NT2/D1 (cell line): ENCODE results near the gene CDK14.
"Not testable (repeated sequence)": the region's sequence is repeated elsewhere in the genome, so short reads cannot be mapped to it uniquely, and the experiment has no call there.

ENCODE experiments used
- DNase-seq: peaks from one replicate; pipeline ENCODE4 v3.0.0-alpha.2; 2011; ENCODE audit warnings: low read depth, low spot score
- H3K27me3 ChIP-seq: 2 replicates; pipeline ENCODE4 v1.6.0; 2011; ENCODE audit warnings: mild to moderate bottlenecking; ENCODE audit not compliant: insufficient read length, insufficient read depth
- H3K36me3 ChIP-seq: 2 replicates; pipeline ENCODE4 v1.6.1; 2011; ENCODE audit warnings: mild to moderate bottlenecking, low read length, mixed read lengths; ENCODE audit not compliant: insufficient read depth, insufficient read length
- H3K4me1 ChIP-seq: 2 replicates; pipeline ENCODE4 v1.5.1; 2011; ENCODE audit not compliant: insufficient read depth, insufficient read length
- H3K4me3 ChIP-seq: 2 replicates; pipeline ENCODE4 v1.5.1; 2011; ENCODE audit warnings: low read depth; ENCODE audit not compliant: insufficient read length
- H3K9ac ChIP-seq: 2 replicates; pipeline ENCODE4 v1.6.0; 2011; ENCODE audit warnings: low read depth; ENCODE audit not compliant: insufficient read length
- H3K9me3 ChIP-seq: 2 replicates; pipeline ENCODE4 v1.5.1; 2011; ENCODE audit warnings: mild to moderate bottlenecking, low read length; ENCODE audit not compliant: insufficient read depth
- SUZ12 ChIP-seq: IDR thresholded peaks from 2 replicates; pipeline ENCODE4 v1.6.1; 2011; ENCODE audit not compliant: insufficient read length, insufficient read depth; ENCODE audit errors: extremely low read depth
- YY1 ChIP-seq: IDR thresholded peaks from 2 replicates; pipeline ENCODE4 v1.6.1; 2011; ENCODE audit not compliant: insufficient read length, insufficient read depth
- ZNF274 ChIP-seq: IDR thresholded peaks from 2 replicates; pipeline ENCODE4 v1.6.1; 2011; ENCODE audit warnings: mild to moderate bottlenecking, low read depth, low read length

The CDK14 gene

DNA sequence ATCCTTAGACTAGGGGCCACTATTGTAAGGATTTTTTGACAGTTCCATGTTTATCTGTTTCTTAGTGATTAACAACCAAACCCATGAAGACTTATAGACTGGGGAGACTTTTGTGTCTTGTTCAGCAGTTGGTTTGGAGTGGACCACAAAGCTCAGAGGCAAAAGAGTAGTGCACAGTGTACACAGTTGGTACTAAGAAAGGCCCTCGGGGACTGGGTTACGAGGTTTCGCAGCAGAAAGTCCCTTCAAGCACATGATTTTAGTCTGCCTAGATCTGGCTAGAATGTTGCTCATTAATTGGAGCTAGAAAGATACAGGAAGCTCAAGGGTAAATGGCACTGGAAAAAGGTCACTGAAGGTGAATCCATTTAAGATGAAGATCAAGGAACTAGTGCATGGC is 35.4 kb downstream of the CDK14 start:
- no peak for DNase-seq
- Histone ChIP-seq H3K27me3 (no peaks in the 10 kb centered on the region), H3K9ac (no peak overlapping the region), H3K4me3 (no peak overlapping the region), H3K4me1 (no peaks in the 10 kb centered on the region), H3K9me3 (no peaks in the 10 kb centered on the region), H3K36me3 (no peaks in the 10 kb centered on the region)
- TF ChIP-seq YY1: no peak
- TF ChIP-seq SUZ12: no peak
- no peak for TF ChIP-seq ZNF274

GRCh38 chr7:90639683-90640082 is 43.6 kb downstream of the CDK14 start:
- not testable (repeated sequence) for H3K9ac ChIP-seq, H3K4me3 ChIP-seq, H3K9me3 ChIP-seq, DNase-seq, H3K27me3 ChIP-seq, H3K36me3 ChIP-seq, H3K4me1 ChIP-seq

- no peak overlapping the region for H3K9ac ChIP-seq
- no peaks in the 10 kb centered on the region for H3K27me3 ChIP-seq
- H3K9me3 ChIP-seq: peaks cover 9% of the 10 kb centered on the region; the same call in 1 of the 2 replicates
- TF ChIP-seq YY1 (no peak), ZNF274 (no peak), SUZ12 (no peak)
- no peaks in the 10 kb centered on the region for H3K36me3 ChIP-seq
- no peaks in the 10 kb centered on the region for H3K4me1 ChIP-seq
- H3K4me3 ChIP-seq: no peak overlapping the region
- DNase-seq: no peak
Observed at GRCh38 chr7:90642978-90643377, 46.9 kb downstream of the CDK14 start.

- Histone ChIP-seq H3K4me1 (no peaks in the 10 kb centered on the region), H3K36me3 (no peaks in the 10 kb centered on the region), H3K27me3 (no peaks in the 10 kb centered on the region), H3K4me3 (no peak overlapping the region), H3K9me3 (peaks cover 4% of the 10 kb centered on the region; the same call in 1 of the 2 replicates), H3K9ac (no peak overlapping the region)
- no peak for TF ChIP-seq ZNF274
- no peak for TF ChIP-seq SUZ12
- TF ChIP-seq YY1: no peak
- no peak for DNase-seq
Observed at GRCh38 chr7:90645784-90646183, 49.7 kb downstream of the CDK14 start.

- TF ChIP-seq YY1: no peak
- TF ChIP-seq SUZ12: no peak
- TF ChIP-seq ZNF274: no peak
Observed at GRCh38 chr7:90648107-90648506, 52.0 kb downstream of the CDK14 start.

GRCh38 chr7:90648834-90649233 is 52.7 kb downstream of the CDK14 start:
- DNase-seq: no peak
- Histone ChIP-seq H3K4me1 (no peaks in the 10 kb centered on the region), H3K27me3 (no peaks in the 10 kb centered on the region), H3K9me3 (no peaks in the 10 kb centered on the region; the same call in 1 of the 2 replicates), H3K36me3 (no peaks in the 10 kb centered on the region), H3K9ac (no peak overlapping the region), H3K4me3 (no peak overlapping the region)
- no peak for TF ChIP-seq YY1
- TF ChIP-seq ZNF274: no peak
- no peak for TF ChIP-seq SUZ12

More at GRCh38 chr7:90648107-90648506, 52.0 kb downstream of the CDK14 start:
- H3K4me3 ChIP-seq: no peak overlapping the region
- no peaks in the 10 kb centered on the region for H3K4me1 ChIP-seq
- no peak for DNase-seq
- H3K9ac ChIP-seq: no peak overlapping the region
- H3K36me3 ChIP-seq: no peaks in the 10 kb centered on the region
- H3K27me3 ChIP-seq: no peaks in the 10 kb centered on the region
- H3K9me3 ChIP-seq: peaks cover under 1% of the 10 kb centered on the region; the same call in 1 of the 2 replicates

- Histone ChIP-seq H3K4me3 (no peak overlapping the region), H3K27me3 (no peaks in the 10 kb centered on the region), H3K9ac (no peak overlapping the region), H3K36me3 (no peaks in the 10 kb centered on the region), H3K9me3 (no peaks in the 10 kb centered on the region), H3K4me1 (no peaks in the 10 kb centered on the region)
- no peak for DNase-seq
- TF ChIP-seq YY1 (no peak), ZNF274 (no peak), SUZ12 (no peak)
Observed at GRCh38 chr7:90654718-90655427, 58.8 kb downstream of the CDK14 start.

GRCh38 chr7:90655566-90655965 is 59.4 kb downstream of the CDK14 start:
- Histone ChIP-seq H3K9me3 (no peaks in the 10 kb centered on the region), H3K4me1 (no peaks in the 10 kb centered on the region)
- no peak for TF ChIP-seq ZNF274
- TF ChIP-seq YY1: no peak

More at GRCh38 chr7:90655566-90655965, 59.4 kb downstream of the CDK14 start:
- Histone ChIP-seq H3K36me3 (no peaks in the 10 kb centered on the region), H3K9ac (no peak overlapping the region), H3K27me3 (no peaks in the 10 kb centered on the region), H3K4me3 (no peak overlapping the region)
- no peak for DNase-seq
